Gastroesophageal sphincter (tissue), 4 donors: Measurements from ENCODE around the gene TTC8. TPM values are rescaled to one million over a fixed set of nuclear protein-coding genes. Genes with fewer than 3 reads are reported as not detected.

Experiments
- ATAC-seq: fragments of 150-250 bp; one replicate; pipeline ENCODE4 v1.9.1; 2016; ENCODE audit warnings: mild to moderate bottlenecking, moderate library complexity
- H3K27ac ChIP-seq, 4 donors: fragments of 200-600 bp; sonication (generic) in 3 of 4; 1 replicate in 3 of 4; 2 replicates in 1 of 4; pipeline ENCODE4 v1.5.1; 2016 to 2019
- H3K27me3 ChIP-seq: fragments of 200-600 bp; sonication (generic); one replicate; pipeline ENCODE4 v1.5.1; 2019
- H3K36me3 ChIP-seq, 2 donors: fragments of 200-600 bp; sonication (generic); one replicate each; pipeline ENCODE4 v1.5.1; 2019; ENCODE audit warnings: control low read depth in 1 of 2
- H3K4me1 ChIP-seq, 3 donors: fragments of 200-600 bp; sonication (generic); 1 replicate in 2 of 3; 2 replicates in 1 of 3; pipeline ENCODE4 v1.5.1; 2016 to 2019; ENCODE audit warnings: control low read depth in 2 of 3
- H3K4me3 ChIP-seq, 2 donors: fragments of 200-600 bp; sonication (generic); one replicate each; pipeline ENCODE4 v1.5.1; 2019; ENCODE audit warnings: mild to moderate bottlenecking in 1 of 2, moderate library complexity in 1 of 2
- H3K9me3 ChIP-seq, 3 donors: fragments of 200-600 bp; sonication (generic); one replicate each; pipeline ENCODE4 v1.5.1; 2017 to 2019; ENCODE audit warnings: control low read depth in 2 of 3
- CTCF ChIP-seq, 4 experiments: fragments of 200-600 bp in 2 of 4; fragments of 450-650 bp in 2 of 4; sonication (generic) in 1 of 4; IDR thresholded peaks; one replicate each; pipeline ENCODE4 v1.5.1; 2017 to 2019; ENCODE audit warnings: antibody characterized with exemption in 4 of 4, mild to moderate bottlenecking in 2 of 4, moderate library complexity in 2 of 4
- EP300 ChIP-seq: sonication (generic); formaldehyde crosslinking; IDR thresholded peaks from one replicate; pipeline ENCODE4 v1.6.1; 2017; ENCODE audit warnings: antibody characterized with exemption, mild to moderate bottlenecking
- POLR2A ChIP-seq, 2 donors: fragments of 450-650 bp; IDR thresholded peaks; one replicate each; pipeline ENCODE4 v1.6.1; 2017; ENCODE audit warnings: antibody characterized with exemption in 2 of 2, mild to moderate bottlenecking in 2 of 2, moderate library complexity in 1 of 2
- POLR2AphosphoS5 ChIP-seq: sonication (generic); formaldehyde crosslinking; IDR thresholded peaks from one replicate; pipeline ENCODE4 v1.6.1; 2017; ENCODE audit warnings: antibody characterized with exemption
- WGBS, 2 donors: methylation state at CpG; one replicate each; pipeline ENCODE4 v1.1.5; 2018; ENCODE audit warnings: low coverage in 1 of 2; 5-methylcytosine and 5-hydroxymethylcytosine counted together
- total RNA-seq, 4 donors: library from RNA; depleted of rRNA; stranded (reverse); fragments of >200 nt; gene quantifications; one replicate each; pipeline ENCODE4 v1.1.0, GENCODE V29; 2016

The TTC8 gene
- total RNA-seq, 4 donors from 2014 or later: 17.0 to 35.3 (median 24.8) TPM

DNA sequence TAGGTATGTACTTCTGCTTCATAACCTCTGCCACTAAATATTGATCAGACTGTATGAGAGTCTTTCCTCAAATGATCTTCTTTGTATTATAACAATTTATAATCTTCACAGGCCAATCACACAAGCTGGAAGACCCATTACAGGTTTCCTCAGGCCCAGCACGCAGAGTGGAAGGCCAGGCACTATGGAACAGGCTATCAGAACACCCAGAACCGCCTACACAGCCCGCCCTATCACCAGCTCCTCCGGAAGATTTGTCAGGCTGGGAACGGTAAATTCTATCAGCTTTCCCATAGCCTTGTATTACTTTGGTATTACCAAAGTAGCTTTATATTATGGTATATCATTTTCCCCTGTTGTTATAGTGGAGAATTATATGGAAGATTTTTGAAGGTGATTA is 16.5 kb downstream of the TTC8 start:
- TF ChIP-seq POLR2A (IDR thresholded peaks at IDR 0.05) (no peak), EP300 (no peak), POLR2AphosphoS5 (no peak), CTCF (IDR thresholded peaks at IDR 0.05) (no peak)
- Histone ChIP-seq H3K9me3 (no peaks in the 10 kb centered on the region), H3K4me3 (no peak overlapping the region), H3K4me1 (peaks cover 0 to 4% (median 0%) of the 10 kb centered on the region in 3 donors), H3K27me3 (no peaks in the 10 kb centered on the region), H3K27ac (no peak overlapping the region), H3K36me3 (peaks cover 0 to 19% of the 10 kb centered on the region in 2 donors)
- ATAC-seq: no peak
- 90 to 92% methylated on average over 5 of the region's 5 CpGs for WGBS, 2 donors

- no peak for ATAC-seq
- H3K36me3 ChIP-seq: peaks cover 0 to 24% of the 10 kb centered on the region in 2 donors
- 53 to 62% methylated on average over 1 of the region's 1 CpG for WGBS, 2 donors
- H3K27me3 ChIP-seq: no peaks in the 10 kb centered on the region
- no peak overlapping the region for H3K4me3 ChIP-seq
- no peak overlapping the region for H3K27ac ChIP-seq
- H3K4me1 ChIP-seq: no peaks in the 10 kb centered on the region
- H3K9me3 ChIP-seq: no peaks in the 10 kb centered on the region
- TF ChIP-seq POLR2A (IDR thresholded peaks at IDR 0.05) (no peak), POLR2AphosphoS5 (no peak), EP300 (no peak), CTCF (IDR thresholded peaks at IDR 0.05) (no peak)
Measured at GRCh38 chr14:88841741-88842140, 17.3 kb downstream of the TTC8 start.

GRCh38 chr14:88842414-88842813 is 18.0 kb downstream of the TTC8 start:
- H3K9me3 ChIP-seq: no peaks in the 10 kb centered on the region
- 88 to 100% methylated on average over 1 of the region's 1 CpG for WGBS, 2 donors

GRCh38 chr14:88844980-88845491 is 20.6 kb downstream of the TTC8 start:
- H3K36me3 ChIP-seq: peaks cover 0 to 24% of the 10 kb centered on the region in 2 donors
- H3K4me1 ChIP-seq: no peaks in the 10 kb centered on the region
- ATAC-seq: no peak
- no peak overlapping the region for H3K4me3 ChIP-seq
- H3K27me3 ChIP-seq: no peaks in the 10 kb centered on the region
- H3K27ac ChIP-seq: no peak overlapping the region
- no peak for TF ChIP-seq EP300
- TF ChIP-seq POLR2A (IDR thresholded peaks at IDR 0.05): no peak
- TF ChIP-seq POLR2AphosphoS5: no peak
- no peak for TF ChIP-seq CTCF (IDR thresholded peaks at IDR 0.05)
- no peaks in the 10 kb centered on the region for H3K9me3 ChIP-seq
- WGBS, 2 donors: 89 to 97% methylated on average over 2 of the region's 2 CpGs

More at GRCh38 chr14:88842414-88842813, 18.0 kb downstream of the TTC8 start:
- Histone ChIP-seq H3K4me1 (no peaks in the 10 kb centered on the region), H3K4me3 (no peak overlapping the region), H3K27ac (no peak overlapping the region), H3K36me3 (peaks cover 0 to 24% of the 10 kb centered on the region in 2 donors), H3K27me3 (no peaks in the 10 kb centered on the region)
- no peak for ATAC-seq
- TF ChIP-seq POLR2A (IDR thresholded peaks at IDR 0.05) (no peak), CTCF (IDR thresholded peaks at IDR 0.05) (no peak), POLR2AphosphoS5 (no peak), EP300 (no peak)

GRCh38 chr14:88848571-88848970 is 24.1 kb downstream of the TTC8 start:
- H3K27ac ChIP-seq: no peak overlapping the region
- no peak for ATAC-seq
- TF ChIP-seq EP300 (no peak), CTCF (IDR thresholded peaks at IDR 0.05) (no peak), POLR2AphosphoS5 (no peak), POLR2A (IDR thresholded peaks at IDR 0.05) (no peak)
- no peak overlapping the region for H3K4me3 ChIP-seq
- H3K36me3 ChIP-seq: peaks cover 0 to 23% of the 10 kb centered on the region in 2 donors
- H3K27me3 ChIP-seq: no peaks in the 10 kb centered on the region
- WGBS, 2 donors: 86% methylated on average over 1 of the region's 1 CpG
- no peaks in the 10 kb centered on the region for H3K9me3 ChIP-seq
- no peaks in the 10 kb centered on the region for H3K4me1 ChIP-seq
